Activated CD4-positive, alpha-beta T cell treated with anti-CD3 and anti-CD28 coated beads, Interleukin-2, amount 50 U/mL, for 48 hours (primary cell): Measurements from ENCODE around the gene AKR1B15.

Experiments used
- DNase-seq, 2 experiments: peaks; one replicate each; pipeline ENCODE4 v3.0.0-alpha.2; 2020

Gene AKR1B15

GRCh38 chr7:134619627-134620331 lies 70.9 kb downstream of the AKR1B15 start:
- DNase-seq: no peak

- DNase-seq: no peak
Observed at GRCh38 chr7:134622303-134622995, 73.5 kb downstream of the AKR1B15 start.

- DNase-seq: no peak
Observed at GRCh38 chr7:134623193-134623592, 74.3 kb downstream of the AKR1B15 start.

GRCh38 chr7:134625550-134625949 lies 76.6 kb downstream of the AKR1B15 start:
- DNase-seq: no peak

- DNase-seq: no peak
Observed at GRCh38 chr7:134627109-134627774, 78.3 kb downstream of the AKR1B15 start.

- no peak for DNase-seq
Observed at GRCh38 chr7:134627775-134628153, 78.9 kb downstream of the AKR1B15 start.

GRCh38 chr7:134629445-134629844 lies 80.5 kb downstream of the AKR1B15 start:
- DNase-seq: no peak
